ENCODE measurements around the gene CHI3L1.

CHI3L1 gene

GRCh38 chr1:203225071-203225470, 38.6 kb upstream of the CHI3L1 start:
- H3K36me3 ChIP-seq, result no peaks in the 10 kb centered on the region
- H3K4me1 ChIP-seq, result no peaks in the 10 kb centered on the region
- no peaks in the 10 kb centered on the region for H3K9me3 ChIP-seq
- no peak overlapping the region for H3K27ac ChIP-seq
- intact Hi-C loops (cut with DNase I; ENCODE audit: low total_unique reads), result no loop called here
- no peak for DNase-seq
- H3K4me3 ChIP-seq, result no peak overlapping the region
- TF ChIP-seq CTCF (IDR thresholded peaks at IDR 0.05), result no peak
- peaks cover 0 to 38% of the 10 kb centered on the region in 2 donors for H3K27me3 ChIP-seq

GRCh38 chr1:203223012-203223775, 36.7 kb upstream of the CHI3L1 start:
- no peak for DNase-seq
- intact Hi-C loops (cut with DNase I; ENCODE audit: low total_unique reads), result no loop called here
- no peak for TF ChIP-seq CTCF (IDR thresholded peaks at IDR 0.05)
- Histone ChIP-seq H3K27ac (no peak overlapping the region), H3K36me3 (no peaks in the 10 kb centered on the region), H3K27me3 (peaks cover 0 to 23% of the 10 kb centered on the region in 2 donors), H3K4me3 (no peak overlapping the region), H3K9me3 (no peaks in the 10 kb centered on the region), H3K4me1 (no peaks in the 10 kb centered on the region)

- intact Hi-C loops (cut with DNase I; ENCODE audit: low total_unique reads), result loop anchor here (5.0 kb wide), 1 partner anchor 103 kb away; no protein-coding TSS in a partner anchor
- no peaks in the 10 kb centered on the region for H3K36me3 ChIP-seq
- TF ChIP-seq CTCF (IDR thresholded peaks at IDR 0.05), result no peak
- no peaks in the 10 kb centered on the region for H3K9me3 ChIP-seq
- H3K27ac ChIP-seq, result no peak overlapping the region
- H3K4me3 ChIP-seq, result no peak overlapping the region
- peaks cover 0 to 32% of the 10 kb centered on the region in 2 donors for H3K27me3 ChIP-seq
- no peaks in the 10 kb centered on the region for H3K4me1 ChIP-seq
- no peak for DNase-seq
These were observed 33.4 kb upstream of the CHI3L1 start for GRCh38 chr1:203219934-203220333.

- Histone ChIP-seq H3K4me1 (no peaks in the 10 kb centered on the region), H3K36me3 (no peaks in the 10 kb centered on the region), H3K4me3 (no peak overlapping the region), H3K9me3 (no peaks in the 10 kb centered on the region), H3K27me3 (peaks cover 0 to 28% of the 10 kb centered on the region in 2 donors), H3K27ac (no peak overlapping the region)
- intact Hi-C loops (cut with DNase I; ENCODE audit: low total_unique reads), result loop anchor here (5.0 kb wide), 1 partner anchor 102 kb away; no protein-coding TSS in a partner anchor
- DNase-seq, result no peak
- TF ChIP-seq CTCF (IDR thresholded peaks at IDR 0.05), result no peak
These were observed 32.7 kb upstream of the CHI3L1 start for GRCh38 chr1:203219171-203219570.

- Histone ChIP-seq H3K27ac (no peak overlapping the region), H3K36me3 (no peaks in the 10 kb centered on the region), H3K4me3 (no peak overlapping the region), H3K9me3 (no peaks in the 10 kb centered on the region), H3K4me1 (no peaks in the 10 kb centered on the region), H3K27me3 (peaks cover 0 to 19% of the 10 kb centered on the region in 2 donors)
- intact Hi-C loops (cut with DNase I; ENCODE audit: low total_unique reads), result loop anchor here (2.0 to 5.0 kb wide), 2 partner anchors 100 to 177 kb away; no protein-coding TSS in a partner anchor
- DNase-seq, result no peak
- no peak for TF ChIP-seq CTCF (IDR thresholded peaks at IDR 0.05)
These were observed 31.2 kb upstream of the CHI3L1 start for GRCh38 chr1:203217668-203218067.

All from tibial artery (tissue), 4 donors.